ENCODE data around the gene CST7. TPM values are rescaled to one million over a fixed set of nuclear protein-coding genes. Genes with fewer than 3 reads are reported as not detected.

CST7 gene
- total and polyA plus RNA-seq, 2 experiments from 2014 or later: not detected

- TF ChIP-seq JUNB (IDR thresholded peaks at IDR 0.05; ENCODE audit: unreplicated experiment) (no peak), POLR2AphosphoS5 (IDR thresholded peaks at IDR 0.05; ENCODE audit: low read depth) (no peak), ZNF331 (CRISPR knock-in tag; IDR thresholded peaks at IDR 0.05; ENCODE audit: low read depth) (no peak), ZNF462 (CRISPR knock-in tag; IDR thresholded peaks at IDR 0.05) (no peak), CREB1 (CRISPR knock-in tag; IDR thresholded peaks at IDR 0.05; ENCODE audit: low read depth) (no peak), EZH2phosphoT487 (IDR thresholded peaks at IDR 0.05; ENCODE audit: unreplicated experiment) (no peak), EZH2 (IDR thresholded peaks at IDR 0.05; ENCODE audit: low read depth, unreplicated experiment) (no peak), STAT1 (IDR thresholded peaks at IDR 0.05; ENCODE audit: unreplicated experiment) (no peak), REST (IDR thresholded peaks at IDR 0.05; ENCODE audit: unreplicated experiment) (no peak), CTCF (conservative IDR thresholded peaks at IDR 0.05; ENCODE audit: low read depth in 2 of 2) (no peak), NANOG (IDR thresholded peaks at IDR 0.05; ENCODE audit: borderline replicate concordance) (no peak), ZNF114 (CRISPR knock-in tag; IDR thresholded peaks at IDR 0.05) (no peak), ETS1 (IDR thresholded peaks at IDR 0.05) (no peak)
- peaks cover 26% of the 10 kb centered on the region for H3K36me3 Mint-ChIP-seq (ENCODE audit: low read depth)
- no peak for ATAC-seq
These were observed 11.3 kb downstream of the CST7 start for GRCh38 chr20:24960302-24960801.

More at GRCh38 chr20:24960302-24960801, 11.3 kb downstream of the CST7 start:
- H3K36me3 ChIP-seq (ENCODE audit: insufficient read depth): peaks cover 7% of the 10 kb centered on the region
- H3K4me1 ChIP-seq (ENCODE audit: insufficient read depth): no peaks in the 10 kb centered on the region
- Mint-ChIP-seq H3K27ac (no peak overlapping the region), H3K4me1 (no peaks in the 10 kb centered on the region), H3K4me3 (no peak overlapping the region), H3K9me3 (no peaks in the 10 kb centered on the region; the same call in 2 of the 3 replicates), H3K27me3 (ENCODE audit: insufficient read depth, low read depth, poor library complexity) (peaks cover 6% of the 10 kb centered on the region)
- H3K9me2 ChIP-seq (ENCODE audit: insufficient read depth): no peaks in the 10 kb centered on the region
- H4K20me1 ChIP-seq (replicated peaks; ENCODE audit: insufficient read depth): no peaks in the 10 kb centered on the region; the same call in 1 of the 2 replicates
- no peak overlapping the region for H3K4me2 ChIP-seq
- H3K27me3 ChIP-seq (ENCODE audit: insufficient read depth): no peaks in the 10 kb centered on the region
- no peaks in the 10 kb centered on the region for H3F3A ChIP-seq (replicated peaks; ENCODE audit: low read depth)
- DNase-seq (ENCODE audit: low spot score): no peak
- H3K79me2 ChIP-seq (replicated peaks; ENCODE audit: insufficient read depth): no peaks in the 10 kb centered on the region
- H3K4me3 ChIP-seq: no peak overlapping the region
- no peak overlapping the region for H2AFZ ChIP-seq
- no peak overlapping the region for H3K27ac ChIP-seq (ENCODE audit: low read depth)
